ENCODE results near the gene SNX7.

Gene SNX7

GRCh38 chr1:98661544-98662355, at the start of gene SNX7:
SNX7 (plus strand) TSS chr1:98661721; CDS start chr1:98661732, 11 bp downstream.
- no peak for DNase-seq

DNA sequence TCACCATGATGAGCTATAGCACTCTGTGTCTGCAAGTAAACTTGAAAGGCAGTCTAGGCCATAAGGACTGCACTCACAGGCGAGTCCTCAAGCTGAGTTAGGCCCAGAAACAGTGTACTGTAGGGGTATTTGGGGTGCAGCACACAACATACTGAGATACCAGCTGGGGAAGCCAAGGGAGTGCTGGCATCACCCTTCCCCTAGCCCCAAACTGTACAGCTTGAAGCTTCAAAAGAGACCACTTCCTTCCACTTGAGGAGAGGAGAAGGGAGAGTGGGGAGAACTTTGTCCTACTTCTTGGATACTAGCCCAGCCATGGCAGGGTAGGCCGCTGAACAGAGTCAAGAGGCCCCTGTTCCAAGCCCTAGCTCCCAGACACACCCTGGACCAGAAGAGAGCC, 24.2 kb upstream of the SNX7 start:
- DNase-seq, result no peak

- no peak for DNase-seq
These were observed 23.3 kb upstream of the SNX7 start for GRCh38 chr1:98638185-98638584.

GRCh38 chr1:98644510-98644909, 17.0 kb upstream of the SNX7 start:
- no peak for DNase-seq

- no peak for DNase-seq
These were observed 10.3 kb upstream of the SNX7 start for GRCh38 chr1:98651116-98651632.

DNA sequence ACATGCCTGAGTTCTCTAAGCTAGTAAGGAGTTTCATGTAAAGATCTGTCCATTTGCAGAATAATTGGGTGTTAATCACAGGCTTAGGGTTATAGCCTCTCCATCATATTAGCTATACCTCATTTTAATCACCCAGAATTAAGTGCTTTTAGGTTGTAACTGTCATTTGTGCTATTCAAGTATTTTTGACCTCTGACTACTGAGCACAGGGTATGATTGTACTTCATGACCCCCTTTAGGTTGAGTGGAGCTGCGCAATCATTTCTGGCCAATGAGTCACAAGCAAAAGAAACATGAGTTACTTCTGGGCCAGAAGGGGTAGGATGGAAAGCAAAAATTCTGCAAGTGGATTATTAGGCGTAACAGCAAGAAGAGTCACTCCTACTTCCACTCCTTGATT, 8.4 kb upstream of the SNX7 start:
- DNase-seq, result no peak

GRCh38 chr1:98659879-98660278, 1.6 kb upstream of the SNX7 start:
- no peak for DNase-seq

DNA sequence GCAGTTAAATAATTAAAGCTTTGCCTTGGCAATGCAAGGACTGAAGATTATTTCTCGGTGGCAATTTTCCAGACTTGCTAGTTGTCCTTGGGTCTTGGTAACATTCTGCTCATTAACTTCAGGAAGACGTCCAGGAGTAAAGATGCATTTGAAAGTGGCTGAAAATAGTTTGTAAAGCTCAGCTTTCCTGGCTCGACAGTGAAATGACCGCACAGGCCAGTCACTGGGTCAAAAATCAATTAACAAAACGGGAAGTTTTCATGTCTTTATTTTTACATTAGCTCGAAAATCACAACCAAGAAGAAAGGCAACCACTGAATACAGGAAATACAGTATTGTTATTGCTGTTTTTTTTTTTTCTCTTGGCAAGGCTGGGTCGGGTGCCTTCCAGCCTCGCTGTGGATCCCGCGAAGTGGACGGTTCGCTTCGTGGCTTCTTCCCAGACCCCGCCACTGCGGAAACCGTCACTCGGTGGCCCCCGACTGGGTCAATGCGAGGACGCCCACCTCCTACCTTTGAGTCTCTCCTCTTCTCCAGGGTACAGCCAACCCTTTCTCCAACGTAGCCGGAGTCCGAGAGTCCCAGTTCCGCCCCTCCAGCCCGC, 479 bp upstream of the SNX7 start:
- DNase-seq, result no peak

- DNase-seq, result no peak
These were observed 792 bp downstream of the SNX7 start for GRCh38 chr1:98662356-98662670.

DNA sequence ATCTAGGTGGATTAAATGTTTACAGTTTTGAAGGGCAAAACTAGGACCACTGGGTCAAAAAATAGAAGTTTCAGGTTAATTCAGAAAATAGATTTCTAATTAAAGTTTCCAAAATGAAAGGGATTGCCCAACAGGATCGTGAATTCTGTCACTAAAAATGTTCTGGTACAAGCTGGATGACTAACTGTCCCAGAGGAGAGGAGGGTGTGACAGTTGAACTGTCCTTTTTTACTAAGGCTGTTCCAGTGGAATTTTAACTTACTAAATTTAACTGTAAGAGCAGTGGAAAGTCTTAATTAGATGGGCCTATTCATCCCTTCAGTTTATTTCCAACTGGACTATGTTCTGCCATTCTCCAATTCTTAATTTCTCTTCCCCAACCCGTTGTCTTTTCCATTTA, 7.2 kb downstream of the SNX7 start:
- DNase-seq, result no peak

- no peak for DNase-seq
These were observed 8.1 kb downstream of the SNX7 start for GRCh38 chr1:98669355-98670296.

- no peak for DNase-seq
These were observed 10.7 kb downstream of the SNX7 start for GRCh38 chr1:98672189-98672588.

- DNase-seq, result no peak
These were observed 12.7 kb downstream of the SNX7 start for GRCh38 chr1:98674075-98674781.

DNA sequence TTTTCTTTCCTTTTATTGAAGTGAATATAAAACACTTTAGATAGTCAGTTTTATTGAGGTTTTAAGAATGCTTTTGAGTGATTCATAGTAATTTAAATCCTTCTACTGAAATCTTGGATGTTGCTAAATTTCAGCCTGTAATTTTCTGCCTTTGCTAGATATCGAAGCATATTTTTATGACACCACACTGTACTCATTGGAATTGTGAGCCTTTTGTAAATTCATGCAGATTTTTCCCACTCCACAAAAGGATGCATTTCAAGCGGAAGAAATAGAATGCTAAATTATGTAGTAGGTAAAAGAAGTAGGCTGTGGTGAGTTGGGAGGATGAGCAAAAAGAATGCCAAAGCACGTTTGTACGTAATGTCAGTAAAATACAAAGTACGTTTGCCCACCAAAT, 13.8 kb downstream of the SNX7 start:
- no peak for DNase-seq

DNA sequence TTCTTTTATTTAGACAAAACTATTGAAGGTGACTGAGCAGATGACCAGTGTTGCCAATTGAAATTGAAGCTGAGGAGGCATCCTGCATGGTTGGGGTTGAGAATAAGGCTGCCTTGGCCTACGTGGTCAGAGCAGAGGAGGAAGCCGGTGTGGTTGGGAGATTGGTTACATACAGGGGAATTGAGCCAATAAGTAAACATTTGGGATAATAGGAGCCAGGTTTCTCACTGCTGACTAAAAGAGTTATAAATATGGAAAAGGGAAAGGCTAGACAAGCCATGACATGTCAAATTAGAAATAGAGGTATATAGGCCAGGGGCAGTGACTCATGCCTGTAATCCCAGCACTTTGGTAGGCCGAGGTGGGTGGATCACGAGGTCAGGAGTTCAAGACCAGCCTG, 15.8 kb downstream of the SNX7 start:
- DNase-seq, result no peak

- no peak for DNase-seq
These were observed 20.3 kb downstream of the SNX7 start for GRCh38 chr1:98681812-98682211.

GRCh38 chr1:98688110-98688739, 26.7 kb downstream of the SNX7 start:
- no peak for DNase-seq

DNA sequence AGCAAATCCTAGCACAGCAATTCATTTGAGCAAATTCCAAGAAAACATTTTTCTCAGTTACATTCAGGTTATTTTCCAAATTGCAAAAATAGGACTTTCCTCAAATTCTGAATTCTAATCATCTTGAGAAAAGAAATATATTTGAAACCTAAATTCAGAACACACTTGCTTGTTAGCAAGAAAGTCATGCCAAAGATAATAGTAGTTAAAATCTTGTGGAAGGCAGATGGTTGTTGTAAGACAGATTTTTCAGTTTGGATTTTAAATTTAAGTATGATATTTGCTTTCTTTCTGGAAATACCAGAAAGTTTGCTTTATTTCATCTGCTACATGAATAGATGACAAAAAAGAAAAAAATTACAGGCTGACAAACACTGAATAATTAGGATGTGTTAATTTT, 29.1 kb downstream of the SNX7 start:
- no peak for DNase-seq

- no peak for DNase-seq
These were observed 31.0 kb downstream of the SNX7 start for GRCh38 chr1:98692482-98692881.

DNA sequence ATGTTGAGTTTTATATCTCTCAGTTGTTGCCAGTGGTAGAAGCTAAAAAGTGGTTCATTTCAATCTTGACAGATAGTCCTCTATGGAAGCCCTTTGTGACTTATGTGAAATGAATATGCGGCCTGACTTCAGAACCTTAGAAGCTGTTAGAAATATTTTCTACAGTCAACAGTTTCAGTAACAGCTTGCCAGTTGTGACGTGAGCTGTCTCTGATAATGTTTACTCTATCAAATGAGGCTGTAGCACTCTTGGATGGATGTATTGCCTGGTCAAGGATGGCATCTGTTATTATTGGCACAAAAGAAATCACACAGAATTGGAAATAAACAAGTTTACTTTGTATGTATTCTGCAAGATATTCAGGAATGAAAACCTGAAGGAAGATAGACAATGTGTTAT, 31.9 kb downstream of the SNX7 start:
- no peak for DNase-seq

- DNase-seq, result no peak
These were observed 34.6 kb downstream of the SNX7 start for GRCh38 chr1:98696077-98696476.

GRCh38 chr1:98697781-98698180, 36.3 kb downstream of the SNX7 start:
- no peak for DNase-seq

Data from CD4-positive, alpha-beta T cell treated with Interleukin-4 for 4 hours (primary cell).